Aorta (tissue), 5 donors: ENCODE results near the gene MACROD2. TPM values are rescaled to one million over a fixed set of nuclear protein-coding genes. Genes with fewer than 3 reads are reported as not detected.

ENCODE experiments used
- ATAC-seq: fragments of 200-7000 bp; cut with Tn5 transposase; one replicate; pipeline ENCODE4 v1.9.1; 2022; ENCODE audit warnings: moderate library complexity; ENCODE audit not compliant: low FRiP score
- DNase-seq, 2 donors: peaks; one replicate each; pipeline ENCODE4 v3.0.0-alpha.2; 2020
- H3K27ac ChIP-seq, 2 donors: one replicate each; pipeline ENCODE4 v1.5.1; 2013; ENCODE audit warnings: low read length in 2 of 2, mild to moderate bottlenecking in 2 of 2, moderate library complexity in 2 of 2, control low read depth in 1 of 2, inconsistent platforms in 1 of 2, low read depth in 1 of 2
- H3K27me3 ChIP-seq, 2 donors: one replicate each; pipeline ENCODE4 v1.6.1; 2013; ENCODE audit warnings: control low read depth in 1 of 2, low read length in 1 of 2, mild to moderate bottlenecking in 1 of 2, moderate library complexity in 1 of 2; ENCODE audit not compliant: insufficient read depth in 2 of 2, control insufficient read depth in 1 of 2
- H3K36me3 ChIP-seq, 2 donors: one replicate each; pipeline ENCODE4 v1.6.1; 2013; ENCODE audit warnings: control low read depth in 1 of 2, low read length in 1 of 2, mild to moderate bottlenecking in 1 of 2; ENCODE audit not compliant: insufficient read depth in 2 of 2, control insufficient read depth in 1 of 2
- H3K4me1 ChIP-seq, 2 donors: one replicate each; pipeline ENCODE4 v1.6.1; 2013; ENCODE audit warnings: low read length in 2 of 2, control low read depth in 1 of 2, mild to moderate bottlenecking in 1 of 2, moderate library complexity in 1 of 2; ENCODE audit not compliant: insufficient read depth in 2 of 2, control insufficient read depth in 1 of 2
- H3K4me3 ChIP-seq, 2 donors: one replicate each; pipeline ENCODE4 v1.5.1; 2013; ENCODE audit warnings: low read length in 2 of 2, control low read depth in 1 of 2, mild to moderate bottlenecking in 1 of 2
- H3K9me3 ChIP-seq: one replicate; pipeline ENCODE4 v1.6.1; 2013; ENCODE audit warnings: mild to moderate bottlenecking, low read length; ENCODE audit not compliant: control insufficient read depth
- WGBS, 2 donors: extraction: QIAGEN DNeasy Blood & Tissue Kit; methylation state at CpG; one replicate each; pipeline ENCODE4 v1.1.7; 2013; 5-methylcytosine and 5-hydroxymethylcytosine counted together
- intact Hi-C, 2 donors: fragments of 100-400 bp; cut with DNase I; formaldehyde crosslinking; loops; one replicate each; pipeline versions ENCODE4 v1.14.2 to v1.15.0; 2022
- polyA plus RNA-seq, 2 donors: library from polyadenylated mRNA; stranded (reverse); fragments of 200-250 nt; gene quantifications; one replicate each; pipeline ENCODE4 v1.2.3, GENCODE V29; 2013
- total RNA-seq, 2 donors: library from RNA; stranded (reverse); fragmentation: NEBNext Ultra II Directional; extraction: Animal tissue kit (Norgen Biotek cat#: 25700); gene quantifications; one replicate each; pipeline ENCODE4 v1.2.1, GENCODE V29; 2021
- donor health status: healthy with polysubstance abuse.
- donor health status: Bipolar disorder and iron deficiency.
- donor health status: DM: no; HTN: no; CAD: no.
- donor health status: DM: no; HTN: no; CAD: no.
- donor health status: DM: yes; HTN: yes; CAD: no.

Gene MACROD2
- total and polyA plus RNA-seq, 4 donors: 0.90 to 11.2 (median 4.8) TPM

DNA sequence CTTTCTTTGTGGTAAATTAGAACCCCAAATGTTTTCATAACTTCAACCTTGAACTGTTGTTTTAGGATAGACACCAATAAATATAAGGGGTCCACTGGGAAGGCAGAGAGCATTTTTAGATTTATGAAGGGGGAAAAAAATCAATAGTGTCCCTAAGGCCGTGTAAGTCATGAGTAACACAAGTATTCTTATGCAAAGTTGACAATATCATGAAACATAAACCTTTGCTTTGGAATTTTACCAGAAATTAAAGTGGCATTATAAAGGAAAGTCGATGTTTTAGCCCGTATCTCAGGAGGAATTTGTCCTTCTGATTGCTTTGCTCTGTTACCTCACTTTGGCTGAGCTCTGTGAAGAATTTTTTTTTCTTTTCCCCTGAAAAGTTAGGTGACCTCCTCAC, 737.0 kb downstream of the MACROD2 start:
- Histone ChIP-seq H3K4me1 (no peaks in the 10 kb centered on the region), H3K27ac (no peak overlapping the region), H3K9me3 (no peaks in the 10 kb centered on the region), H3K4me3 (no peak overlapping the region), H3K27me3 (no peaks in the 10 kb centered on the region), H3K36me3 (no peaks in the 10 kb centered on the region)
- no peak for ATAC-seq
- intact Hi-C loops: no loop called here
- no peak for DNase-seq
- 8 to 15% methylated on average over 3 of the region's 3 CpGs for WGBS, 2 donors

DNA sequence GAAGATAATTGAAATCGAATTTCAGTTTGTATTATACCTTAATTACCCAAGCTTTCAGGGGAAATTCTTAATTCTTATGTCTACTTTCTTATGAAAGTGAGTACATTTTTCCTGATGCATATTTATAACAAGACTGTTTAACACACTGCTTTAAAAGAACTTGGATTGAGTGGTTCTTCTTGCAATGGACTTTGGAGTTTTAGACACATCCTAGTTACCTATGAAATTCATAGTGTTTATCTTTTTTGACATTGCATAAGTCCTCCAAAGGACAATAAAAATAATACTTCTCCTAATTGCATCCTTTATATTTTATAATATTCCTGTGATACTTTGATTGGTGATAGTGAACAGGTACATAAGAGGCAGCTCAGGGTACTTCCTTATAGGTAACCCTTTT, 737.7 kb downstream of the MACROD2 start:
- intact Hi-C loops: no loop called here
- Histone ChIP-seq H3K4me3 (no peak overlapping the region), H3K27me3 (no peaks in the 10 kb centered on the region), H3K36me3 (no peaks in the 10 kb centered on the region), H3K4me1 (no peaks in the 10 kb centered on the region), H3K27ac (no peak overlapping the region), H3K9me3 (no peaks in the 10 kb centered on the region)
- ATAC-seq (no peak), DNase-seq (no peak)
- 82 to 90% methylated on average over 1 of the region's 1 CpG for WGBS, 2 donors

DNA sequence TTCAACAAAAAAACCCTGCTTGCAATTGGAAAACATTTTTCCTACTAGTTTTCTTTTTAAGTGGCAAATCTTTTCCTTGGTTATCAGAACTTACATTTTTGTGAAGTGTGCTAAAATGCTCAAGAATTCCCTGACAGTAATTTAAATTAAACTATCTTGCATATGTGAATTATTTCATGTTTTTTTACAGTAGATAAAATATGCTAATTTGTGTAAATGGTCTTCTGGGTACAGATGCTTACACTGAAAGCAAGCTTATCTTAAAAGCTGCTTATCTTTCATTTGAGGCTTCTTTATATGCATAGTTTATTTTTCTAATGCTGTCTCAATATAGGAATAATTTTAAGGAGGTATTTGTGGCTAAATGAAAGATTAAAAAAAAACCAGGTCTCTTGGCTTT, 745.1 kb downstream of the MACROD2 start:
- H3K27ac ChIP-seq: no peak overlapping the region
- DNase-seq (no peak), ATAC-seq (no peak)
- H3K4me1 ChIP-seq: no peaks in the 10 kb centered on the region
- no peaks in the 10 kb centered on the region for H3K36me3 ChIP-seq
- no peaks in the 10 kb centered on the region for H3K27me3 ChIP-seq
- intact Hi-C loops: no loop called here
- H3K4me3 ChIP-seq: no peak overlapping the region
- no peaks in the 10 kb centered on the region for H3K9me3 ChIP-seq

DNA sequence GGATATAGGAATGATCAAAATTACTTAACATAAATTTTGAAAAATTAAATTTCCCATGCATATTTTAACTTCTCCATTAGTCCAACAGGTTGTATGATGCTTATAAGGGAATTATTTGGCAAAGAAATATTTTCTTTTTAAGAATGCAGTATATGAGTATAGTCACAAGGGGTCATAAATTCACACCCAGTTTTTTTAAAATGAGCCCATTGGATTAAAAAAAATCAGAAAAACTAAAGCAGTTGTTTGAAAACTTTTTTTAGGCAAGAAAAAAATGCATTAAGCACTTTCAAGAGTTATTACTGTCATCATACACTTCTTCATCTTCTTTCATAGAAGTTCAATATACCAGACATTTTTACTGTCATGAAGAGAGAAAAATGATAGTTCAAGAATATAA, 746.3 kb downstream of the MACROD2 start:
- ATAC-seq (no peak), DNase-seq (no peak)
- H3K4me3 ChIP-seq: no peak overlapping the region
- H3K27ac ChIP-seq: no peak overlapping the region
- no peaks in the 10 kb centered on the region for H3K36me3 ChIP-seq
- intact Hi-C loops: no loop called here
- no peaks in the 10 kb centered on the region for H3K9me3 ChIP-seq
- no peaks in the 10 kb centered on the region for H3K27me3 ChIP-seq
- H3K4me1 ChIP-seq: no peaks in the 10 kb centered on the region

DNA sequence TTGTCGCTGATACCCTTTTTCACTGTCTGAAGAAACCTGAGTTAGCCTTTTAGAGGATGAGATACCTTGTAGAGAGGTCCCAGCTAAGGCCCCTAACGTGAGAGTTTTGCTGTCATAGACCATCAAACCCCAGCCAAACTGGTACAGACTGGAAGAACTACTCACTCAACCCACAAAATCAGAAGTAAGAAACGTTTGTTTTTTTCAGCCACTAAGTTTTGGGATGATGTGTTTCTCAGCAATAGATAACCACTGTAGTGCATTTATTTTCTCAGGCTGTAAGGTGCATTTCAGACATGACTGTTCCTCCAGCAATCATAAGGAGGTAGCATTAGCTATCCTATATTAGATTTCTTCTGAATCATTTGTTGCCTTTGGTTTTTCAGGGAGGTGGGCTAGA, 749.4 kb downstream of the MACROD2 start:
- intact Hi-C loops: no loop called here
- 56 to 58% methylated on average over 3 of the region's 3 CpGs for WGBS, 2 donors
- DNase-seq: no peak
- Histone ChIP-seq H3K4me3 (no peak overlapping the region), H3K27ac (no peak overlapping the region), H3K27me3 (peaks cover 0 to 3% of the 10 kb centered on the region in 2 donors), H3K4me1 (no peaks in the 10 kb centered on the region), H3K36me3 (no peaks in the 10 kb centered on the region), H3K9me3 (no peaks in the 10 kb centered on the region)
- no peak for ATAC-seq

DNA sequence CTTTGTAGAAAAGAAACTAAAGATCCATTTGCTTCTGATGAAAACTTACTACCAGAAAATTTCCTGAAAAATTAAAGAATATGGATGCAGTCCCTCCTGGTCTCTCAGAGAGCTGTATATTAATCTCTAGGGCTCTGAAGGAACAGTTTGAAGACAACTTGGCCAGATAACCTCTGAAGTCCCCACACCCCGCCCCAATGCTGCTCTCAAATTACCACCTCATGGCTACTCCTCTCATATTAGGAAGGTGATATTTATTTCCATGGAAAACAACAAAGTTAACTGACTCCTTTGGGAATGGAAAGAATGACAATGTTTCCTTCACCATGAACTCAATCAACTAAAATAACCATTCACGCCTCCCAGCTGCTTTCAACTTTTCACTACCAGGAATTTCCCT, 750.5 kb downstream of the MACROD2 start:
- DNase-seq (no peak), ATAC-seq (no peak)
- no peaks in the 10 kb centered on the region for H3K9me3 ChIP-seq
- no peak overlapping the region for H3K4me3 ChIP-seq
- WGBS, 2 donors: 68 to 82% methylated on average over 2 of the region's 2 CpGs
- intact Hi-C loops: no loop called here
- H3K4me1 ChIP-seq: no peaks in the 10 kb centered on the region
- no peaks in the 10 kb centered on the region for H3K36me3 ChIP-seq
- no peak overlapping the region for H3K27ac ChIP-seq
- H3K27me3 ChIP-seq: peaks cover 0 to 3% of the 10 kb centered on the region in 2 donors

DNA sequence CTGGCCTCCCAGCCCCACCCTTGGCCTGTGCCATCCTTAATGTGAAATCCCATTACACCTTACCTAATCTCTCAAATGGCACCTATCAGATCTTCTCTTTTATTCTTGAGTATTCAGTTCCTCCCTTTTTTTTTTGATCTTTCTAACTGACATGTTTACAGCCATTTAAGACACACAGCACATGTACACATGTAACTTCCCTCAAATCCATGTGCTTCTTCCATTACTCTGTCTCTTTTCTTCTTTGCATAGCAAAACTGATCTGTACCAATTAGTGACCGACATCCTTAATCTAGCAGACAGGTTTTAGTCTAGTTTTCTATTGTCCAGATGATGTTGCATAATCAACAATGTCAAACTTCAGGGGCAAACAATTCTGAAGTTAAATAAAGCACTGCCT, 755.9 kb downstream of the MACROD2 start:
- intact Hi-C loops: no loop called here
- WGBS, 2 donors: 97 to 100% methylated on average over 1 of the region's 1 CpG
- H3K4me1 ChIP-seq: no peaks in the 10 kb centered on the region
- no peaks in the 10 kb centered on the region for H3K9me3 ChIP-seq
- H3K4me3 ChIP-seq: no peak overlapping the region
- H3K27me3 ChIP-seq: peaks cover 0 to 3% of the 10 kb centered on the region in 2 donors
- H3K27ac ChIP-seq: no peak overlapping the region
- DNase-seq: no peak
- ATAC-seq: no peak
- H3K36me3 ChIP-seq: no peaks in the 10 kb centered on the region

DNA sequence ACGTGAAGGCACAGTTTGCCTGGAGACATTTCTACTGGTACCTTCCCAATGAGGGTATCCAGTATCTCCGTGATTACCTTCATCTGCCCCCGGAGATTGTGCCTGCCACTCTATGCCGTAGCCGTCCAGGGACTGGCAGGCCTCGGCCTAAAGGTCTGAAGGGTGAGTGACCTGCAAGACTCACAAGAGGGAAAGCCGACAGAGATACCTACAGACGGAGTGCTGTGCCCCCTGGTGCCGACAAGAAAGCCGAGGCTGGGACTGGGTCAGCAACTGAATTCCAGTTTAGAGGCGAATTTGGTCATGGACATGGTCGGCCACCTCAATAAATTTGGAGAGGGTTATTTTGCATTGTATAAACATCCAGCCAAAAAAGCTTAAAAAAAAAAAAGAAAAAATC, 762.4 kb downstream of the MACROD2 start:
- intact Hi-C loops: no loop called here
- H3K27me3 ChIP-seq: no peaks in the 10 kb centered on the region
- H3K9me3 ChIP-seq: no peaks in the 10 kb centered on the region
- no peaks in the 10 kb centered on the region for H3K36me3 ChIP-seq
- H3K4me1 ChIP-seq: no peaks in the 10 kb centered on the region
- no peak overlapping the region for H3K27ac ChIP-seq
- ATAC-seq (no peak), DNase-seq (no peak)
- H3K4me3 ChIP-seq: no peak overlapping the region
- WGBS, 2 donors: 93 to 94% methylated on average over 12 of the region's 12 CpGs

DNA sequence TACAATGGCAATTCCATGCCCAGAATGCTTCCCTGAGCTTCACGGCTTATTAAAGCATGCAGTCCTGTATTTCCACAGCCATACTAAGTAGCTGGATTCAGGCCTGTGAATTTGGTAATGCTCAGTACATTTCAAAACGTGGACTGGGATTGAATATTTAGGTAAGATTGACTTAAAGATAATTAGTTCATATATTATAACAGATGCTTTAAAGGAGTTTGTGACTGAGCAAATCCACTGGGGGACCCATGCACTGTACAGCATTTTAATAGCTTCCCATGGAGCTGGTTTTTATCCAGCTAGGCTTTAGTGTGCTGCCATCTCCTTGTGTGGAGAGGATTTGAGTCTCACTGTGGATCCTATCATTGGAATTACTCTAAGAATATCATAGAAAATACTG, 763.0 kb downstream of the MACROD2 start:
- no peaks in the 10 kb centered on the region for H3K9me3 ChIP-seq
- ATAC-seq (no peak), DNase-seq (no peak)
- H3K4me3 ChIP-seq: no peak overlapping the region
- no peak overlapping the region for H3K27ac ChIP-seq
- 30 to 32% methylated on average over 2 of the region's 2 CpGs for WGBS, 2 donors
- H3K27me3 ChIP-seq: no peaks in the 10 kb centered on the region
- intact Hi-C loops: no loop called here
- no peaks in the 10 kb centered on the region for H3K36me3 ChIP-seq
- H3K4me1 ChIP-seq: no peaks in the 10 kb centered on the region
